Measurements from ENCODE around the gene SLC38A10.

The SLC38A10 gene

DNA sequence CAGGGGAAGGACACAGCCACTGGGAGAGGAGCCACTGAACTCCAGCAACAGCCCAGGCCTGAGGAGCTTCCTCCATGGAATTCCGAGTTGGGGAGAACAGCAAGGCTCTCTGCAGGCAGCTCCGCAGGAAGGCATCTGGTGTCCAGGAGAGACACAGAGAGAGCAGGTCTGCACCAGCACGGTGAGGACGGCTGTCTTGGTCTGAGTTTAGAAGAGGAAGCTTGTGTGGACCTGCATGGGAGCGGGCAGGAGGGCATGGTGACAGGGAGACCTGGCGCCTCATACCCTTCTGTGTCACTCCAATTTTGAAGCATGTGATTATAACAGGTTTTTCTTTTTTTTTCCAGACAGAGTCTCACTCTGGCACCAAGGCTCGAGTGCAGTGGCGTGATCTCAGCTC is 6.4 kb downstream of the SLC38A10 start:
- TF ChIP-seq POLR2A (IDR thresholded peaks at IDR 0.05; ENCODE audit: low read length) (no peak), GATA1 (IDR thresholded peaks at IDR 0.05; ENCODE audit: low read depth, low read length) (no peak)
- DNase-seq: no peak

DNA sequence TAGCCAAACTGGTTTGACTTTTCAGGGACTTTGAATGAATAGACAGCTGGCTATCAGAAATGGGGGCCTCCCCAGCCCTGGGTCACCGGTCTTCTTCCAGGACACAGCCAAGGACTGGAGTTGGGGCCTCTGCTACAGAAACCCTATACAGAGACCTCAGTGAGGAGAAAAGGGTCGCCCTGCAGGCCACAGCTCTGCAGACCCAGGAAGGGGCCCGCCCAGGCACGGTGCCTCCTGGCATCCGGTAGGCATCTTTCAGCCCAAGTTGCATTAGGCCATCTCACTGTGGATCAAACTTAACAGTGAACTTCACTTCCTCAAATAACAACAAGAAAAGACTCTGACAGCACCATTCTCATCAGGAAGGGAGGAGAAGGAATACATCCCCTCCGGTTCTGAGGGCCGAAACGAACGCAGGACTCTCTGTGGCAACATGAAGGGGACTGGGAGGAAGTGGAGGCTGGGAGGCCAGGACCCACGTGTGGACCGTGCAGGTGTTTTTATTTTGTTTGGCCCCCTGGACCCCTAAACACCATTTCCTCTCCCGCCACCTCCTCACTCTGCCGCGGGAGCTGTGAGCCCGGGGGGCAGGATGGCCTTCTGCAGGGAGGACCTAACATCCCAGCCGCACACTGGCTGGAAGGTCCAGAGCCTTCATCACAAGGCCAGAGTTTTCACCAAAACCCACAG is 7.2 kb downstream of the SLC38A10 start:
- no peak for DNase-seq
- TF ChIP-seq POLR2A (IDR thresholded peaks at IDR 0.05; ENCODE audit: low read length) (no peak), GATA1 (IDR thresholded peaks at IDR 0.05; ENCODE audit: low read depth, low read length) (no peak)

DNA sequence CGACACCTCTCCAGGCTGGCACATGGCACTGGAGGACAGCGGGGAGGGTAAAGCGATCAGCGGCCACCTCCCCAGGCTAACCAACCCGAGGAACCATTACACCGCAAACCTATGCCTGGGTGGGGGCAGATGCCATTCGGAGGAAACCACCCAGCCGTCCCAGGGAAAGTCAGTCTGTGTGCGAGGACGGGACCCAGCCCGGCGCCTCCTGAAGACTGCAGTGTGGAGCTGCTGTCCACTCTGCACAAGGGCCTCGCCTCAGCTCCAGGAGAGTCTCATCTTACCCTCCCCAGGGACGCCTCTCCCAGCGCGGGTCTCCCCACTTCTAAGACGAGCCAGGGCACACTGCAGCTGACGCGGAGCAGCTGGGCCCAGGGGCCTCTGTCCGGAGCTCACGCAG is 8.0 kb downstream of the SLC38A10 start:
- TF ChIP-seq POLR2A (IDR thresholded peaks at IDR 0.05; ENCODE audit: low read length): no peak
- TF ChIP-seq GATA1 (IDR thresholded peaks at IDR 0.05; ENCODE audit: low read depth, low read length): no peak
- DNase-seq: no peak

DNA sequence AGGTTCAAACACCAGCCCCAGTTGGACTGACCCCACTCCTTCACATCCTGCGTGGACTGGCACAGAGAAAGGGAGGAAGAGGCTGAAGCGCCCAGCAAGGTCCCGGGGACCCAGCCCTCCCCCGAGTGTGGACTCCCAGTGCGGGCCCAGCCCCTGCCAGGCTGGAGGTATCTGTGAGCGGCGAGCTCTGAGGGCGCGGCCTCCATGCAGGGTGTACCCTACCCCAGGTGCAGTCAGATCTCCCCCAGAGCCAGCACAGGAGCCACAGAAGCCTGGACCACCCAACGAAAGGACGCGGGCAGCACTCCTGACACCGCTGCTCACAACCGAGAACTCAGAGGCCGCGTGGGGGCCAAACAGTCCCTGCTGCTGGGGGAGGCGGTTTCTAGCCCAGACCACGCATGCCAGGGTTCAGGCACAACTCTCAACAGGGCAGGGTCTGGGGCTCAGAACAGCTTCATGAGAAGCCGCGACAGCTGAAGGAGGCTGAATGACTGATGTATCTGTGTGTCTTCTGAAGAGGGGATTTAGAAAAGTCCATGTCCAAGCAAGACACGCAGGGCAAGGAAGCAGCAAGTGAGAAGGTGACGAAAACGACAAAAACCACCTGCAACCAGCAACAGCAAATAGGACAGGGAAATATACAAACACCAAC is 8.5 kb downstream of the SLC38A10 start:
- TF ChIP-seq POLR2A (IDR thresholded peaks at IDR 0.05; ENCODE audit: low read length): no peak
- TF ChIP-seq GATA1 (IDR thresholded peaks at IDR 0.05; ENCODE audit: low read depth, low read length): no peak
- DNase-seq: no peak

DNA sequence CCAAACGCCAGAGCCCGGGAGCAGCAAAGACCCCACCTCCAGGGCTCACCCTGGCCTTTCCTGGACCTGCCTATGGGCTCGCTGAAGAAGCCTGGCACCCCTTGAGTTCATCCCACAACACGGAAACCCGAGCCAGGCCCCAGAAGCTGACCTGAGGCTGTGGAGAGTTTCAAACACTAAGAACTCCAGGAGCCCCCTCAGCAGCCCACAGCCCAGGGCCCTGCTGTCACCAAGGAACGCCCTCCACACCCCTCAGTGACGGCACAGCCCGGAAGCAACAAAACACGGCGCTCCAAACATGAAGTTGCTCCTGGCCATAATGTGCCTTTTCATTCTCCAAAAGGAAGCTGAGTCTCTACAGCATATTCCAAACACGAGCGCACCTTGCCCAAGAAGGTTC is 9.2 kb downstream of the SLC38A10 start:
- no peak for DNase-seq
- TF ChIP-seq GATA1 (IDR thresholded peaks at IDR 0.05; ENCODE audit: low read depth, low read length) (no peak), POLR2A (IDR thresholded peaks at IDR 0.05; ENCODE audit: low read length) (no peak)

DNA sequence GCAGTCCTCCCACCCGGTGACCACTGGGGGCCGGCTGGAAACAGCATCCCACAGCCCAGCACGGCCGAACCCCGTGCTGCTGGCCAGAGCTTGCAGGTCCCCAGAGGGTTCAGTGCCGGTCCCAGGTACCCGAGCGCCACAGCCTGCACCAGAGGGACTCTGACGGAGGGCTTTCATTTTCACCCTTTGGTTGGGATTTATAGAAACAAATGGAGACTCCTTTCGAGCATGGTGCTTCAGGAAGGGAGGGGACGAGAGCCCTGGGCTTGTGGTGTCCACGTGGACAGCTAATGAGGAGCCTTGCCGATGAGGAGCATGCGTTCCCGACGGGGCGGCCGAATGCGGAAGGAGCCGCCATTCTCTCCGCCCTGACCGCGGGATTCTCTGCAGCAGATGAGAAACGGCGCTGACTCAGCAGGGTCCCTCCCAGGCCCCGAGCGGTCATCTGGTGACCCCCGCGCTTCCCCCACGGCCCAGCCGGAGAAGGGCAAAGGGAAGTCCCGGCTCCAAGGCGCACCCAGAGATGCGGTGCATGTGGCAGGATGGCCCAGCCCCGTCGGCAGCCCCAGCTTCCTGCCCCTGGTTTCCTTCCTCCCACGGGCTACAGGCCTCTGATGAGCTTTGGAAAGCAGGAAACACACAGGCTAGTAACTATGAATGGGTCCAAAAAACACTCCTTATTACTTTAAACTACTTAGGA is 9.8 kb downstream of the SLC38A10 start:
- peak; percentile 41 to 44 for DNase-seq
- TF ChIP-seq POLR2A (IDR thresholded peaks at IDR 0.05; ENCODE audit: low read length) (no peak), GATA1 (IDR thresholded peaks at IDR 0.05; ENCODE audit: low read depth, low read length) (no peak)

DNA sequence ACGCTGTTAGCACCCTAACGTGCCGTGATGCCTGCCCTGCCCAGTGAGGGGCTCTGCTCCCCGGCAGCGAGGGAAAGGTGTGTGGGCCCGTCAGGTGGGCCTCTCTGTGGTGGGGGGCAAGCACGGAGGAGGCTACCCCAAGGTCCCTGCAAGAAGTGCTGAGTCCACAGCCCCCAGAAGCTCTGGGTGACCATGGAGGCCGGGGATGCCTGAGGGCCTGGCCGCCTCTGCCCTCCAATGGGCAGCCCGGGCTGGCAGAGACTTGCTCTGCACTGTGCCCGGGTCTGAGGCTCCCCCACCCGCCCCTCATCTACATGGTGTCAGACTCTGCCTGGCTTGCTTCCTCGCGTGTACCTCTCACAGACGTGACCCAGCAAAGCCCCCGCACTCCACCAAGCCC is 12.2 kb downstream of the SLC38A10 start:
- no peak for TF ChIP-seq POLR2A (IDR thresholded peaks at IDR 0.05; ENCODE audit: low read length)
- TF ChIP-seq GATA1 (IDR thresholded peaks at IDR 0.05; ENCODE audit: low read depth, low read length): no peak
- no peak for DNase-seq

DNA sequence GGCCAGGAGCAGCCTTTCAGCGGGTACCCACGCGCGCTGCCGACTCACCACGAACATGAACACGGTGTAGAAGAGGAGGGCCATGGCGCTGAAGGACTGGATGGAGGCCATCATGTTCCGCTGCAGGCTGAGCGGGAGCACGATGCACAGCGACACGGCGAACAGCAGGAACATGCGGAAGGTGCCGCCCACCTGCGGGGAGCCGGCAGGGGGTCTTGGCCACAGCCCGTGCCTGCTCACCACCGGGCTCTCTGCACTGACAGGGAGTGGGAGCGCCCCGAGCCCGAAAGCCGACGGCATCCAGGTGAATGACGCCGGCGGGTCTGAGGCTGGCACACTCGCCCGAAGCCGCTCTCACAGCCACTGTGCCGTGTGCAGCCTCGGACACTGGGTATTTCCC is 13.0 kb downstream of the SLC38A10 start:
- TF ChIP-seq GATA1 (IDR thresholded peaks at IDR 0.05; ENCODE audit: low read depth, low read length) (no peak), POLR2A (IDR thresholded peaks at IDR 0.05; ENCODE audit: low read length) (no peak)

DNA sequence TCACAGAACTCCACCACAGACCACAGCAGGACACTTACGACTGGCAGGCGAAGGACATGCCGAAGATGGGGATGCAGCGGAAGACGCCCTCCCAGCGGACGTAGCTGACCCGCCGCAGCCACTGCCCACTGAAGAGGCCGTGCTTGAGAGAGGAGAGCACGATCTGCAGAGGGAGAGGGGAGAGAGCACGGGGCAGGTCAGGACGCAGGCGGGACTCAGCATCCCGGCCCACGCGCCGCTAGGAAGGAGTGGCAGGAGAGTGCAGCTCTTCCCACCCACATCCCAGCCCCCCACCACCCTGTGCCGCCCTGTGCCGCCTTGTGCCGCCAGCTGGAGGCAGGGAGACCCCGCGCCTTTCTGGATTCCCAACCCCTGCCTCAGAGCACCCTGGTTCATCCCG is 14.5 kb downstream of the SLC38A10 start:
- TF ChIP-seq GATA1 (IDR thresholded peaks at IDR 0.05; ENCODE audit: low read depth, low read length): no peak
- TF ChIP-seq POLR2A (IDR thresholded peaks at IDR 0.05; ENCODE audit: low read length): no peak
- DNase-seq: no peak

More for the DNA sequence above, 13.0 kb downstream of the SLC38A10 start:
- DNase-seq: no peak

DNA sequence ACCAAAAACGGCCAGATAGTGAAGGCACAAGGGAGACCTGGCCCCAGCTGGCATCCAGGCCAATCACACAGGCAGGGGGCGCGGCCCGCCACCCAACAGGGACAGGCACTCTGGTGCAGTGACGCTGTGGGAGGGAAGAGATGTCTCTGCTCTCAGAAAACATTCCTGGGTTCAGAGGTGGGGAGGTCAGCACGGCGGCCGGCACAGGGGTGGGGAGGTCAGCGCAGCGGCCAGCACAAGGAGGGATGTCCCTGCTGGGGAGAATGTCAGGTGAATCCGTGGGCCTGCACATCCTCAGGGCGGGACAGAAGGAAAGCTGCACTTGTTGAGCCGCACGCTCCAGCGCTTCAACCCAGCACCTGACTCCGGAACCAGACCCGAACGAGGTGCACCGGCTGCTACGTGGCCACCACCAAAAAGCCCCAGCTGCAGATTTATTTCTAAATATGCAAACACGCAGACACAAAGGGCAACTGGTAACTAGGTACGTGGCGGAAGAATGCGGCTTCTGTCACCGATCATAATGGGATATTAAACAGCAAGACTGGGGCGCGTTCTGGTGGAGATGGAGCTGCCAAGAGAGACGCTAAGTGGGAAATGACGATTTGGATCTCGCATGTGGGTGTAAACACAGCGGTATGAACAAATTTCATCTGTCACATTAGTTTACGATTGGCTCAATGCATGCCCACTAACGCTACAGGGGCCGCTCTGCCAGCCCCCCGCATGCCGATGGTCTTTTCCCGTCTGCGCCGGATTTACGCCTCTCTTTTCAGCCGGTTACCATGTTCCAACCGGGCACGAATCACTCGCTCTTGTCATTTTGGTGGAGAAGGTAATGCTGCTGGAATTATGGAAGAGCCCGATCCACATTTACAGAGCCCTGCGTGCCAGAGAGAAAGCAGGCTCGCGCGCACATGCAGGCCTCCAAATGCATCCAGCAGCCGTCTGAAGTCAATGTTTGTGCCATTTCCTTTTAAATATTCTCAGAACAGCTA is 15.5 kb downstream of the SLC38A10 start:
- TF ChIP-seq GATA1 (IDR thresholded peaks at IDR 0.05; ENCODE audit: low read depth, low read length): no peak
- no peak for TF ChIP-seq POLR2A (IDR thresholded peaks at IDR 0.05; ENCODE audit: low read length)
- no peak for DNase-seq

DNA sequence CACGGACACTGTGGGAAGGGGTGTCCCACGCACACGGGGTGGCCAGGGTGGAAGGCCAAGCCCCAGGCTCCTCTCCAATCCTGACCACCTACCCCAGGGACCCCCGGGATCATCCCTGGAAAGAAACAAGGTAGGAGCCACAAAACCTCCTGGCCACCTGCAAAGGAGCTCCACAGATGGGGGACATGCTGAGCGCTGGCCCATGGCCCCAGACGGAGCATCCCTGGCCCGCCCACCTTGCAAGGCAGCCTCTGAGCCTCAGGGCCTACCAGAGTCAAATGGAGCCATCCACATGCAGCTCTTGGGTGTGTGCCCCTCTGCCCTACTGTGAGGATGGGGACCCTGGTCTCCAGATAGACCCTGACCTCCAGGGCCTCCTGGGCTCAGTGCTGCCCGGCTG is 16.3 kb downstream of the SLC38A10 start:
- no peak for TF ChIP-seq POLR2A (IDR thresholded peaks at IDR 0.05; ENCODE audit: low read length)
- no peak for TF ChIP-seq GATA1 (IDR thresholded peaks at IDR 0.05; ENCODE audit: low read depth, low read length)
- no peak for DNase-seq

DNA sequence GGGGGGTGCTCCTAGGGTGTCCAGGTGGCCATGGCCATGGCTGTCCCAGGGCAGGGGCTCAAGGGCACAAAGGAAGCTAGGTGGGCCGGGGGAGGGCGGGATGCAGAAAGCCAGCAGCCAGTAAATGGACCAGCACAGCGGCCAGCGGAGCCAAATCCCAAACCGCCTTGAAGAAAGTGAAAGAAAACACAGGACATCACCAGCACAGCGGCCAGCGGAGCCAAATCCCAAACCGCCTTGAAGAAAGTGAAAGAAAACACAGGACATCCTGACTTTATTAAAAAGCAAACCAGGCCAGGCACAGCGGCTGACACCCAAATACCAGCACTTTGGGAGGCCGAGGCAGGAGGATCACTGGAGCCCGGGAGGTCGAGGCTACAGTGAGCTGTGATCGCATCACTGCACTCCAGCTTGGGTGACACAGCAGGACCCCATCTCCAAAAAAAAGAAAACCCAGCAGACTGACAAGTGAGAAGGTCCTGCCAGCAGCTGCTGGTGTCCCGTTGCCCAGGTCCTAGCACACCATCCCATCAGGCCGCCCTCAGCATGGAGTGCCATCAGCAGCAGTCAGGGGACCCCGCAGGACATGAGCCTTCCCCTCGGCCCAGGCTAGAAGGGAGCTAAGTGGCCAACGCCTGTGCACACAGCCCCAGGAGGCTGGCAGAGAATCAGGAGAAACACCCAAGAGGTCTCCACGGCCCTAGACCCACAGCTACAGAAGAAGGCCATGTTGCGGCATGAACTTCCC is 17.0 kb downstream of the SLC38A10 start:
- TF ChIP-seq GATA1 (IDR thresholded peaks at IDR 0.05; ENCODE audit: low read depth, low read length) (no peak), POLR2A (IDR thresholded peaks at IDR 0.05; ENCODE audit: low read length) (no peak)
- DNase-seq: no peak

DNA sequence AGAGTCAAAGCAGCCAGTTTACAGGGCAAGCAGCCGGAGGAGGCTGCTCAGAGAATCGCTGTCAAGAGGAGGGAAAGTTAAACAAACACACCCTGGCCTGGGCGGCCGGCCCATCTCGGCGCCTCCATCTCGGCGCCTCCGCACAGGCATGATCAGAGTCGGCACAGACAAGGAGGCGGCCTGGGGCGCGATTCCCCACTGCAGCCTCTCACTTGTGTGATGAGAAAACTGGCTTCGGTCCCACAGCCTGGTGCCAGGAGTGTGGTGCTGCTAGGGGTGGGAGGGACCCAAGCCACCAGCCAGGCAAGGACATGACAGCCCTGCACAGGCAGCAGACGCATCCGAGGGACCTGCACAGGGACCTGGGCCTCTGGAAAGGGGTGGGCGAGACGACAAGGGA is 17.7 kb downstream of the SLC38A10 start:
- TF ChIP-seq POLR2A (IDR thresholded peaks at IDR 0.05; ENCODE audit: low read length) (no peak), GATA1 (IDR thresholded peaks at IDR 0.05; ENCODE audit: low read depth, low read length) (no peak)
- DNase-seq: no peak
